Measurements from ENCODE around the gene NTPCR.

The NTPCR gene

GRCh38 chr1:232927830-232928505 is 22.4 kb upstream of the NTPCR start:
- no peak for DNase-seq

GRCh38 chr1:232932486-232933425 is 17.7 kb upstream of the NTPCR start:
- no peak for DNase-seq

- DNase-seq = no peak
These were observed 13.5 kb upstream of the NTPCR start for GRCh38 chr1:232936941-232937340.

GRCh38 chr1:232937741-232938375 is 12.6 kb upstream of the NTPCR start:
- no peak for DNase-seq

GRCh38 chr1:232938926-232939325 is 11.5 kb upstream of the NTPCR start:
- no peak for DNase-seq

GRCh38 chr1:232939748-232940147 is 10.7 kb upstream of the NTPCR start:
- DNase-seq = no peak

GRCh38 chr1:232940262-232940661 is 10.1 kb upstream of the NTPCR start:
- DNase-seq = no peak

GRCh38 chr1:232942413-232943294 is 7.8 kb upstream of the NTPCR start:
- DNase-seq = no peak

- no peak for DNase-seq
These were observed 6.6 kb upstream of the NTPCR start for GRCh38 chr1:232943679-232944252.

- DNase-seq = no peak
These were observed 6.1 kb upstream of the NTPCR start for GRCh38 chr1:232944347-232944746.

GRCh38 chr1:232949636-232950196 is 695 bp upstream of the NTPCR start:
- no peak for DNase-seq

GRCh38 chr1:232951180-232951579 is 769 bp downstream of the NTPCR start:
- peak; percentile 12 for DNase-seq

- DNase-seq = no peak
These were observed 1.2 kb downstream of the NTPCR start for GRCh38 chr1:232951605-232952004.

GRCh38 chr1:232952514-232953499 is 2.4 kb downstream of the NTPCR start:
- DNase-seq = peak; percentile 29

GRCh38 chr1:232954594-232955365 is 4.4 kb downstream of the NTPCR start:
- no peak for DNase-seq

- no peak for DNase-seq
These were observed 5.7 kb downstream of the NTPCR start for GRCh38 chr1:232956081-232956480.

GRCh38 chr1:232958067-232958466 is 7.7 kb downstream of the NTPCR start:
- DNase-seq = no peak

- DNase-seq = no peak
These were observed 12.6 kb downstream of the NTPCR start for GRCh38 chr1:232962761-232963745.

- DNase-seq = no peak
These were observed 14.2 kb downstream of the NTPCR start for GRCh38 chr1:232964601-232965000.
